ENCODE data around the gene SNIP1. TPM values are rescaled to one million over a fixed set of nuclear protein-coding genes. Genes with fewer than 3 reads are reported as not detected.

SNIP1 gene
- total RNA-seq, 1 experiment from 2014 or later, result 18.3 TPM

- peaks cover 3% of the 10 kb centered on the region for H3K36me3 ChIP-seq (ENCODE audit: insufficient read depth, low read length, poor library complexity, severe bottlenecking)
- POLR2A ChIA-PET (ENCODE audit: low non-redundant PET), result interaction anchor here (0.6 kb wide), 2 partner anchors 9 to 1000 kb away, joined by 3 read pairs; no protein-coding TSS in a partner anchor
- no peaks in the 10 kb centered on the region for H3K27me3 ChIP-seq (replicated peaks; ENCODE audit: insufficient read depth, low read depth, low read length, poor library complexity)
- DNase-seq (ENCODE audit: low spot score), result peak; percentile 82
- no TSS peak for BruUV-seq (replicated peaks)
- CTCF ChIA-PET, result no interaction called here
- no peak within 1 kb of the TSS for H3K27ac ChIP-seq (ENCODE audit: low read depth, low read length, poor library complexity, severe bottlenecking)
- H3K9me3 ChIP-seq (ENCODE audit: low read depth, low read length, poor library complexity, severe bottlenecking), result peaks cover 6% of the 10 kb centered on the region
- intact Hi-C loops (cut with micrococcal nuclease; ENCODE audit: unreplicated experiment), result no loop called here
- peak within 1 kb of the TSS; percentile 27 for H3K4me3 ChIP-seq (ENCODE audit: low read depth, low read length, poor library complexity, severe bottlenecking)
- peaks cover 9% of the 10 kb centered on the region for H3K4me1 ChIP-seq (ENCODE audit: insufficient read depth, low read length, poor library complexity, severe bottlenecking)
- no peak for TF ChIP-seq EZH2 (IDR thresholded peaks at IDR 0.05; ENCODE audit: borderline replicate concordance, low read depth, low read length, poor library complexity, severe bottlenecking)
- TF ChIP-seq, protein P1, sequence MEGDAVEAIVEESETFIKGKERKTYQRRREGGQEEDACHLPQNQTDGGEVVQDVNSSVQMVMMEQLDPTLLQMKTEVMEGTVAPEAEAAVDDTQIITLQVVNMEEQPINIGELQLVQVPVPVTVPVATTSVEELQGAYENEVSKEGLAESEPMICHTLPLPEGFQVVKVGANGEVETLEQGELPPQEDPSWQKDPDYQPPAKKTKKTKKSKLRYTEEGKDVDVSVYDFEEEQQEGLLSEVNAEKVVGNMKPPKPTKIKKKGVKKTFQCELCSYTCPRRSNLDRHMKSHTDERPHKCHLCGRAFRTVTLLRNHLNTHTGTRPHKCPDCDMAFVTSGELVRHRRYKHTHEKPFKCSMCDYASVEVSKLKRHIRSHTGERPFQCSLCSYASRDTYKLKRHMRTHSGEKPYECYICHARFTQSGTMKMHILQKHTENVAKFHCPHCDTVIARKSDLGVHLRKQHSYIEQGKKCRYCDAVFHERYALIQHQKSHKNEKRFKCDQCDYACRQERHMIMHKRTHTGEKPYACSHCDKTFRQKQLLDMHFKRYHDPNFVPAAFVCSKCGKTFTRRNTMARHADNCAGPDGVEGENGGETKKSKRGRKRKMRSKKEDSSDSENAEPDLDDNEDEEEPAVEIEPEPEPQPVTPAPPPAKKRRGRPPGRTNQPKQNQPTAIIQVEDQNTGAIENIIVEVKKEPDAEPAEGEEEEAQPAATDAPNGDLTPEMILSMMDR (conservative IDR thresholded peaks at IDR 0.05; ENCODE audit: low read depth, low read length), result no peak
Observed at GRCh38 chr1:37556712-37557196, 2.7 kb upstream of the SNIP1 start, which contains the start of gene DNALI1. TSS of gene DNALI1 (plus strand) at chr1:37556940. CDS start at chr1:37556995, 55 bp downstream.

- TF ChIP-seq, protein P1 (conservative IDR thresholded peaks at IDR 0.05; ENCODE audit: low read depth, low read length), result no peak
- no peak for TF ChIP-seq EZH2 (IDR thresholded peaks at IDR 0.05; ENCODE audit: borderline replicate concordance, low read depth, low read length, poor library complexity, severe bottlenecking)
- H3K36me3 ChIP-seq (ENCODE audit: insufficient read depth, low read length, poor library complexity, severe bottlenecking), result peaks cover 17% of the 10 kb centered on the region
- BruUV-seq (replicated peaks), result no TSS peak
- ChIA-PET CTCF (no interaction called here), POLR2A (ENCODE audit: low non-redundant PET) (interaction anchor here (0.7 kb wide), 1 partner anchor 994 kb away, joined by 5 read pairs; no protein-coding TSS in a partner anchor)
- intact Hi-C loops (cut with micrococcal nuclease; ENCODE audit: unreplicated experiment), result no loop called here
- peaks cover 6% of the 10 kb centered on the region for H3K9me3 ChIP-seq (ENCODE audit: low read depth, low read length, poor library complexity, severe bottlenecking)
- peak overlapping the region; percentile 88 for H3K27ac ChIP-seq (ENCODE audit: low read depth, low read length, poor library complexity, severe bottlenecking)
- peak overlapping the region; percentile 94 for H3K4me3 ChIP-seq (ENCODE audit: low read depth, low read length, poor library complexity, severe bottlenecking)
- H3K27me3 ChIP-seq (replicated peaks; ENCODE audit: insufficient read depth, low read depth, low read length, poor library complexity), result no peaks in the 10 kb centered on the region
- DNase-seq (ENCODE audit: low spot score), result no peak
- H3K4me1 ChIP-seq (ENCODE audit: insufficient read depth, low read length, poor library complexity, severe bottlenecking), result peaks cover 9% of the 10 kb centered on the region
Observed at GRCh38 chr1:37553598-37553926, 531 bp downstream of the SNIP1 start.

DNA sequence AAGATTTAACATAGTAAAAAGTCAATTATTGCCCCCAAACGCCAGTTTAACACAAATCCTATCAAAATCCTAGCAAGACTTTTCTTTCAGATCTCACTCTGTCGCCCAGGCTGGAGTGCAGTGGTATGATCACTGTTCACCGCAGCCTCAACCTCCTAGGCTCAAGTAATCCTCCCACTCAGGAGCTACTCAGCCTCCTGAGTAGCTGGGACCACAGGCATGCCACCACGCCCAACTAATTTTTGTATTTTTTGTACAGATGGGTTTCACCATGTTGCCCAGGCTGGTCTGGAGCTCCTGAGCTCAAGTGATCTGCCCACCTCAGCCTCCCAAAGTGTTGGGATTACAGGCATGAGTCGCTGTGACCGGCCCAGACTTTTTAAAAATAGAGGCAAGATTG is 4.8 kb downstream of the SNIP1 start:
- Histone ChIP-seq H3K9me3 (ENCODE audit: low read depth, low read length, poor library complexity, severe bottlenecking) (peaks cover under 1% of the 10 kb centered on the region), H3K27ac (ENCODE audit: low read depth, low read length, poor library complexity, severe bottlenecking) (no peak overlapping the region), H3K27me3 (replicated peaks; ENCODE audit: insufficient read depth, low read depth, low read length, poor library complexity) (no peaks in the 10 kb centered on the region), H3K4me3 (ENCODE audit: low read depth, low read length, poor library complexity, severe bottlenecking) (no peak overlapping the region), H3K36me3 (ENCODE audit: insufficient read depth, low read length, poor library complexity, severe bottlenecking) (peaks cover 32% of the 10 kb centered on the region), H3K4me1 (ENCODE audit: insufficient read depth, low read length, poor library complexity, severe bottlenecking) (peaks cover 9% of the 10 kb centered on the region)
- TF ChIP-seq, protein P1 (conservative IDR thresholded peaks at IDR 0.05; ENCODE audit: low read depth, low read length), result no peak
- ChIA-PET CTCF (no interaction called here), POLR2A (ENCODE audit: low non-redundant PET) (no interaction called here)
- intact Hi-C loops (cut with micrococcal nuclease; ENCODE audit: unreplicated experiment), result no loop called here
- BruUV-seq (replicated peaks), result no TSS peak
- no peak for DNase-seq (ENCODE audit: low spot score)

All from A673 (cell line).